Measurements from ENCODE around the gene ZPBP2. TPM values are rescaled to one million over a fixed set of nuclear protein-coding genes. Genes with fewer than 3 reads are reported as not detected.

ZPBP2 gene
- total and polyA plus RNA-seq, 2 of the 13 experiments (the other 11 are each of a cell fraction or from before 2014, with no cell fraction given), result not detected

DNA sequence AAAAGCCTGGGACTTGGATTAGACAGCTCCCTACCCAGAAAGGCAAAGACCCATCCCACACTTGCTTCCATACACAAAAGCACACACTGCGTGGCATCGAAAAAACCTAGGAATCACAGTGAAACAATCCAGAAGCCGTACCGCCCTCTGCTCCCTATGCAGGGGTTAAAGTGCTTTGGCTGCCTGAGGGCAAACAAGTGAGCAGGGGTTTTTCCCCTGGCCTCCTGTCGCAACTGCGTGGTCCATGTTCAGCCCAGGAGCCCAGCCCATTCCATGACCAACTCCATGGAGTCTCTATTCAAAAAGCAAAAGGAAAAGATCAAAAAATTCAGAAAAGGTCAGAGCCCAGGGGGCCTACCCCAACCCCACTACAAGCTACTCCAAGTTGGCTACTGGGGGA, 54.0 kb downstream of the ZPBP2 start (continued):
- TF ChIP-seq EP300 (IDR thresholded peaks at IDR 0.05; ENCODE audit: low read depth in 2 of 2, low read length in 2 of 2), result 0 out of 4 replicates have a peak, but pooled peaks of 1 of the 2 experiments have one; percentile 10
- TF ChIP-seq EP300 (CRISPR knock-in tag; IDR thresholded peaks at IDR 0.05; ENCODE audit: borderline replicate concordance), result no peak

DNA sequence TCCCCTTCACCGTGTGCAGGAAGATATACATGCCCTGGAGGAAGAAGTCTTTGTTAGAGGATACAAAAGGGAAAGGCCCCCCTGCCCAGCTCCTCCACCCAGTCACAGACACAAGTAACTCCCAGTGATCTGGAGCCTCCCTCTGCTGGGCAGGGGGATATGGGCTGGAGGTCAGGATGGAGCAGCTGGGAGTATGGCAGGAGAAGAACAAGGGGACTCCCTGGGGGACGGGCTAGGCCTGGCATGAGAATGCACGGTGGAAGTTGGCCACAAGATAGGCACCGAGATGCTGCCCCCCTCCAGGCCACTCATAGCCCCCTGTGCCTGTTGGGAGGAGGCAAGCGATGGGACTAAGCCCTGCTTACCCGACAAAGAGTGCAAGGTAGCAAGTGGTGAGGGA, 55.2 kb downstream of the ZPBP2 start:
- POLR2A ChIA-PET, result interaction anchor here (1.0 to 5.3 kb wide), 5 partner anchors 11 to 220 kb away, joined by 3 to 47 read pairs (median 7); no protein-coding TSS in a partner anchor
- 96% methylated on average over 6 of the region's 6 CpGs for WGBS (ENCODE audit: low lambda C conversion rate)
- Histone ChIP-seq H3K9ac (ENCODE audit: insufficient read depth, low read depth, low read length) (peak overlapping the region; percentile 45; the same call in 1 of the 2 replicates), H3K4me3 (replicated peaks in 1 of 3; ENCODE audit: insufficient read depth in 1 of 3, low read depth in 2 of 3, low read length in 3 of 3) (peak overlapping the region in 1 of 3 experiments; percentile 96; a peak in 2 of 6 replicates), H2AFZ (ENCODE audit: low read length) (no peak overlapping the region), H3K27me3 (ENCODE audit: control insufficient read depth in 1 of 2, insufficient read depth in 2 of 2, low read length in 2 of 2) (no peaks in the 10 kb centered on the region; a peak in 1 of 5 replicates), H3K4me1 (ENCODE audit: insufficient read depth, low read length) (peaks cover 78% of the 10 kb centered on the region), H3K4me2 (ENCODE audit: low read depth, low read length) (peak overlapping the region; percentile 97), H3K36me3 (replicated peaks in 1 of 2; ENCODE audit: control insufficient read depth in 1 of 2, insufficient read depth in 2 of 2, low read length in 2 of 2) (peaks cover 25 to 26% of the 10 kb centered on the region in 2 experiments), H3K9me3 (ENCODE audit: low read length) (no peaks in the 10 kb centered on the region), H4K20me1 (ENCODE audit: insufficient read depth, low read length) (peaks cover 11% of the 10 kb centered on the region; the same call in 1 of the 2 replicates), H3K27ac (ENCODE audit: extremely low read length, insufficient read depth, low read length) (peak overlapping the region; percentile 93), H3K79me2 (ENCODE audit: insufficient read depth, low read length) (peaks cover 50% of the 10 kb centered on the region)
- ATAC-seq (no peak), FAIRE-seq (no peak), DNase-seq (ENCODE audit: low spot score) (no peak)
- intact Hi-C loops (cut with micrococcal nuclease; ENCODE audit: unreplicated experiment), result loop anchor here (10.0 kb wide), 1 partner anchor 182 kb away; the partner anchor contains the start of gene NR1D1
- in situ Hi-C loops (cut with HindIII; ENCODE audit: extremely low pct_ligation_motif_present, low pct_unique_long_range_greater_than_20kb), result loop anchor here (5.0 kb wide), 1 partner anchor 49 kb away; no protein-coding TSS in a partner anchor
- CTCF ChIA-PET (ENCODE audit: low intra/inter-chr PET ratio, low total read pairs), result no interaction called here
- BruUV-seq (replicated peaks), result no TSS peak
- TF ChIP-seq, protein P1, sequence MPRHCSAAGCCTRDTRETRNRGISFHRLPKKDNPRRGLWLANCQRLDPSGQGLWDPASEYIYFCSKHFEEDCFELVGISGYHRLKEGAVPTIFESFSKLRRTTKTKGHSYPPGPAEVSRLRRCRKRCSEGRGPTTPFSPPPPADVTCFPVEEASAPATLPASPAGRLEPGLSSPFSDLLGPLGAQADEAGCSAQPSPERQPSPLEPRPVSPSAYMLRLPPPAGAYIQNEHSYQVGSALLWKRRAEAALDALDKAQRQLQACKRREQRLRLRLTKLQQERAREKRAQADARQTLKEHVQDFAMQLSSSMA (CRISPR knock-in tag; IDR thresholded peaks at IDR 0.05), result 0 out of 2 replicates have a peak, but pooled peaks have one; percentile 6
- TF ChIP-seq, protein P2, sequence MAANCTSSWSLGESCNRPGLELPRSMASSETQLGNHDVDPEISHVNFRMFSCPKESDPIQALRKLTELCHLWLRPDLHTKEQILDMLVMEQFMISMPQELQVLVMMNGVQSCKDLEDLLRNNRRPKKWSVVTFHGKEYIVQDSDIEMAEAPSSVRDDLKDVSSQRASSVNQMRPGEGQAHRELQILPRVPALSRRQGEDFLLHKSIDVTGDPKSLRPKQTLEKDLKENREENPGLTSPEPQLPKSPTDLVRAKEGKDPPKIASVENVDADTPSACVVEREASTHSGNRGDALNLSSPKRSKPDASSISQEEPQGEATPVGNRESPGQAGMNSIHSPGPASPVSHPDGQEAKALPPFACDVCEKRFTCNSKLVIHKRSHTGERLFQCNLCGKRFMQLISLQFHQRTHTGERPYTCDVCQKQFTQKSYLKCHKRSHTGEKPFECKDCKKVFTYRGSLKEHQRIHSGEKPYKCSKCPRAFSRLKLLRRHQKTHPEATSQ (CRISPR knock-in tag; IDR thresholded peaks at IDR 0.05; ENCODE audit: borderline replicate concordance), result no peak
- TF ChIP-seq MBNL3 (CRISPR knock-in tag; conservative IDR thresholded peaks at IDR 0.05) (no peak), ZNF879 (CRISPR knock-in tag; IDR thresholded peaks at IDR 0.05) (0 out of 2 replicates have a peak, but pooled peaks have one; percentile 32), ZNF724P (CRISPR knock-in tag; IDR thresholded peaks at IDR 0.05; ENCODE audit: borderline replicate concordance) (0 out of 2 replicates have a peak, but pooled peaks have one; percentile 32), ZNF136 (CRISPR knock-in tag; IDR thresholded peaks at IDR 0.05; ENCODE audit: low read depth) (peak; percentile 44; the same call in 1 of the 2 replicates), SRF (IDR thresholded peaks at IDR 0.05; ENCODE audit: low read depth, low read length) (no peak), SRSF1 (optimal IDR thresholded peaks at IDR 0.05; ENCODE audit: low read depth, low read length) (peak; percentile 0)
- TF ChIP-seq, protein P3, sequence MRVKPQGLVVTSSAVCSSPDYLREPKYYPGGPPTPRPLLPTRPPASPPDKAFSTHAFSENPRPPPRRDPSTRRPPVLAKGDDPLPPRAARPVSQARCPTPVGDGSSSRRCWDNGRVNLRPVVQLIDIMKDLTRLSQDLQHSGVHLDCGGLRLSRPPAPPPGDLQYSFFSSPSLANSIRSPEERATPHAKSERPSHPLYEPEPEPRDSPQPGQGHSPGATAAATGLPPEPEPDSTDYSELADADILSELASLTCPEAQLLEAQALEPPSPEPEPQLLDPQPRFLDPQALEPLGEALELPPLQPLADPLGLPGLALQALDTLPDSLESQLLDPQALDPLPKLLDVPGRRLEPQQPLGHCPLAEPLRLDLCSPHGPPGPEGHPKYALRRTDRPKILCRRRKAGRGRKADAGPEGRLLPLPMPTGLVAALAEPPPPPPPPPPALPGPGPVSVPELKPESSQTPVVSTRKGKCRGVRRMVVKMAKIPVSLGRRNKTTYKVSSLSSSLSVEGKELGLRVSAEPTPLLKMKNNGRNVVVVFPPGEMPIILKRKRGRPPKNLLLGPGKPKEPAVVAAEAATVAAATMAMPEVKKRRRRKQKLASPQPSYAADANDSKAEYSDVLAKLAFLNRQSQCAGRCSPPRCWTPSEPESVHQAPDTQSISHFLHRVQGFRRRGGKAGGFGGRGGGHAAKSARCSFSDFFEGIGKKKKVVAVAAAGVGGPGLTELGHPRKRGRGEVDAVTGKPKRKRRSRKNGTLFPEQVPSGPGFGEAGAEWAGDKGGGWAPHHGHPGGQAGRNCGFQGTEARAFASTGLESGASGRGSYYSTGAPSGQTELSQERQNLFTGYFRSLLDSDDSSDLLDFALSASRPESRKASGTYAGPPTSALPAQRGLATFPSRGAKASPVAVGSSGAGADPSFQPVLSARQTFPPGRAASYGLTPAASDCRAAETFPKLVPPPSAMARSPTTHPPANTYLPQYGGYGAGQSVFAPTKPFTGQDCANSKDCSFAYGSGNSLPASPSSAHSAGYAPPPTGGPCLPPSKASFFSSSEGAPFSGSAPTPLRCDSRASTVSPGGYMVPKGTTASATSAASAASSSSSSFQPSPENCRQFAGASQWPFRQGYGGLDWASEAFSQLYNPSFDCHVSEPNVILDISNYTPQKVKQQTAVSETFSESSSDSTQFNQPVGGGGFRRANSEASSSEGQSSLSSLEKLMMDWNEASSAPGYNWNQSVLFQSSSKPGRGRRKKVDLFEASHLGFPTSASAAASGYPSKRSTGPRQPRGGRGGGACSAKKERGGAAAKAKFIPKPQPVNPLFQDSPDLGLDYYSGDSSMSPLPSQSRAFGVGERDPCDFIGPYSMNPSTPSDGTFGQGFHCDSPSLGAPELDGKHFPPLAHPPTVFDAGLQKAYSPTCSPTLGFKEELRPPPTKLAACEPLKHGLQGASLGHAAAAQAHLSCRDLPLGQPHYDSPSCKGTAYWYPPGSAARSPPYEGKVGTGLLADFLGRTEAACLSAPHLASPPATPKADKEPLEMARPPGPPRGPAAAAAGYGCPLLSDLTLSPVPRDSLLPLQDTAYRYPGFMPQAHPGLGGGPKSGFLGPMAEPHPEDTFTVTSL (CRISPR knock-in tag; IDR thresholded peaks at IDR 0.05; ENCODE audit: borderline replicate concordance), result 0 out of 2 replicates have a peak, but pooled peaks have one; percentile 41
- TF ChIP-seq, protein P4, sequence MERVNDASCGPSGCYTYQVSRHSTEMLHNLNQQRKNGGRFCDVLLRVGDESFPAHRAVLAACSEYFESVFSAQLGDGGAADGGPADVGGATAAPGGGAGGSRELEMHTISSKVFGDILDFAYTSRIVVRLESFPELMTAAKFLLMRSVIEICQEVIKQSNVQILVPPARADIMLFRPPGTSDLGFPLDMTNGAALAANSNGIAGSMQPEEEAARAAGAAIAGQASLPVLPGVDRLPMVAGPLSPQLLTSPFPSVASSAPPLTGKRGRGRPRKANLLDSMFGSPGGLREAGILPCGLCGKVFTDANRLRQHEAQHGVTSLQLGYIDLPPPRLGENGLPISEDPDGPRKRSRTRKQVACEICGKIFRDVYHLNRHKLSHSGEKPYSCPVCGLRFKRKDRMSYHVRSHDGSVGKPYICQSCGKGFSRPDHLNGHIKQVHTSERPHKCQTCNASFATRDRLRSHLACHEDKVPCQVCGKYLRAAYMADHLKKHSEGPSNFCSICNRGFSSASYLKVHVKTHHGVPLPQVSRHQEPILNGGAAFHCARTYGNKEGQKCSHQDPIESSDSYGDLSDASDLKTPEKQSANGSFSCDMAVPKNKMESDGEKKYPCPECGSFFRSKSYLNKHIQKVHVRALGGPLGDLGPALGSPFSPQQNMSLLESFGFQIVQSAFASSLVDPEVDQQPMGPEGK (CRISPR knock-in tag; IDR thresholded peaks at IDR 0.05), result no peak
